Fibroblast of skin of left quadriceps (primary cell): ENCODE results near the gene DYSF.

Experiments used
- DNase-seq, 2 experiments: peaks; one replicate each; pipeline ENCODE4 v3.0.0-alpha.2; 2013; ENCODE audit warnings: low read depth in 2 of 2

The DYSF gene

DNA sequence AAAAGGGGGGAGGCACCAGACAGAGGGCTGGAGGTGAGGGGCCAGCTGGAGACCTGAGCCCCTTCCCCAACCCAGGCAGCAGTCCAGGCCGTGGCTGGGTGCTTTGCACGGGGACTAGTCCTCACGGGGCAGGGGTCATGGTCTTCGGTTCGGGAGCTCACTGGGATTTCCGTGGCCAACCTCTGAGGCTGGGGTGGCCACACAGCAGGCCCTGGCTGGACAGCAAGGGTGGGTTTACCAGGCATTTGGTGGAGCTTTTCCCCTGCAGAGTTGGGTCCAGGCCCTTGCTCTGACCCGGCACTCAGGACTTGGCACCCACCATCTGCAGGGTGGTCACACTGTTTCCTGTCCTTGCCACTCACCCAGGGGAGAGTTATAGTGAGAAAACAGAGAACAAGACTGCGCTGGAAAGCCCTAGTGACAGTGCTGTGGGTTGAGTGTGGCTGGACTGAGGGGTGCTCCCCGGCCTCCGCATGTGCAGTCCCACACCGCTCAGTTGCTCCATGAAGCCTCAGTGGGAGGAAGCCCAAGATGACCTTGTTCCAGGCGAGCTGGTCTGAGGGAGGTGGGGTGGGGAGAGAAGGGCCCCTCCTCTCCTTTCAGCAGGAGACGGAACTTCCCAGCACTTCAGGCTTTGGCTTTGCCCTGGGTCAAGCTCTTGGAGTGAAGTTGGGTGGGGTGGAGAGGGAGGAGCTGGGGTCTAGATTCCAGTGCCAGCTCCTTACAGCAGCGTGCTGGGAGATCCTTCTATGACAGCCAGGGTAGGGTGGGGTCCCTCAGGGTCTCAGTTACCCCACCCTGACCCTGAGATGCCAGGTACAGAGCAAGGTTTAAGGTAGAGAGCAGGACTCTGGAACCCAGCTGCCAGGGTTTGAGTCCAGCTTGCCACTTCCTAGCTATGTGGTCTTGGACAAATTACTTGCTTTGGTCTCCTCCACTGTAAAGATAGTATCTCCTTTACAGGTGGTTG is 219.8 kb downstream of the DYSF start:
- no peak for DNase-seq

DNA sequence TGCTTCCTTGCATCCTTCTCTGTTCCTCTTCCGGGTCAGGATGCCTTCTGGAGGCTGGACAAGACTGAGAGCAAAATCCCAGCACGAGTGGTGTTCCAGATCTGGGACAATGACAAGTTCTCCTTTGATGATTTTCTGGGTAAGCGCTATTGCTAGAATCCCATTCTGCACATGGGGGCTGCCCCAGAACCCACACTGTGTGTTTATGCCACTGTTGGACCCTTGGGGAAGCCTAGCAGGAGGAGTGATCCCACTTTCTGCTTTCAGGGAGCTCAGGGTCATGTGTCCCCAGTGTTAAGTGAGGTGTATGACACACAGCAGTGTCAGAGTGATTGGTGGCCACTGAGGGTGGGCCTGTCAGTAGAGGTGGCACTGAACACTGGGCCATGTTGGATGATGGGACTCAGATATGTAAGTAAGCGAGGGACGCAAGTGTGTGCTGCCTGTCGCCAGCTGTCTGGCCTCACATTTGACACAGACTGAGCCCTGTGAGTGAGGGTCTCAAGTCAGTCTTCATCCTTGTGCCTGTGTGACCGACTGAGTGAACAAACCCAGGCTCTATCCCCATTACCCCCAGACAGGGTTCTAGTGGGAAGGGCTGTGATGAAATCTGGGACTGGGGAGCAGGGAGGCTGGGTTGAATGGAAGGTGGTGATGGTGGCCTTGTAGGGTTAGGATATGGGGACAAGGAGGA is 220.9 kb downstream of the DYSF start:
- DNase-seq: no peak

DNA sequence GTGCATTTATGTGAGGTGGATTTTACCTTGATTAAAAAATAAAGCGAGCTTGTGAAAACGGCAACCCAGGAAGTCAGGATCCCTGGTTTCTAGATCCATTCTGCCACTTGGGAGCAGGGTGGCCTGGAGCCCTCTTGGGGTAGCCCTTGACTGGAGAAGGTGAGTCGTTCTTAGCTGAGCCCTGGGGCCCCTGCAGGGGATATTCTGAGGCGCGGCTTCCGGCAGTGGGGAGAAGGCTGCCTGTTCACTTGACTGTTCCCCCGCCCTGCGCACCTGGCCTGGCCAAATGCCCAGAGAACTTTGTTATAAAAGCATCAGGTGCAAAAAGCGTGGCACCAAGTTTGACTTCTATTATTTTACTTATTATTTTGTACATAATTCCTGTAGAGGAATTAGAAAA is 221.9 kb downstream of the DYSF start:
- no peak for DNase-seq

DNA sequence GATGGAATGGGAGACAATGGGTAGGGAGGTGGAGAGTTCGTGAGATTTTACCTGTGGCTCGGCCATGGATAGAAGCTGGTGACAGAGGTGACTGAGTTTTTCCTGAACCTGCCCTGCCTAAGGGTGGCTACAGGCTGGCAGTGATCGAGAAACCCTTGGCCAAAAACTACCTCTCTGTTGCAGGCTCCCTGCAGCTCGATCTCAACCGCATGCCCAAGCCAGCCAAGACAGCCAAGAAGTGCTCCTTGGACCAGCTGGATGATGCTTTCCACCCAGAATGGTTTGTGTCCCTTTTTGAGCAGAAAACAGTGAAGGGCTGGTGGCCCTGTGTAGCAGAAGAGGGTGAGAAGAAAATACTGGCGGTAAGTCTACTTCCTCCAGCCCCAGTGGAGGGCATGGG is 225.5 kb downstream of the DYSF start:
- no peak for DNase-seq

DNA sequence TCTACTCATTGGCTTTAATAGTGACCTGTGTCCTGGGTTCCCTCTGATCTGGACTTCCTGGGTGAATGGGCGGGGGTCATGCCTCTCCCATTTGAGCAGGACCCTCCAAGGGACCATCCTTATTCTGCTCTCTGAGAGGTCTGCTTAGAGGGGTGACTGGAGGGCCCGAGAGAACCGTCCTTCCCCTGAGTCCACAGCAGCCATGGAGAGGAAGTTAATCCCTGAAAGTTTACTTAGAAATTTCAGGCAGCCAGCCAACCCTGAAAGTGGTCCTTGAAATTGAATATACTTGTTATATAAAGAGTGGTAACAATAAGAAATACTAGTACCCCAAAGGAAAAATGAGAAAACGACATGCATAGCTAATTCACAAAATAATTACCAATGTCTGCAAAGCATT is 226.1 kb downstream of the DYSF start:
- DNase-seq: no peak

DNA sequence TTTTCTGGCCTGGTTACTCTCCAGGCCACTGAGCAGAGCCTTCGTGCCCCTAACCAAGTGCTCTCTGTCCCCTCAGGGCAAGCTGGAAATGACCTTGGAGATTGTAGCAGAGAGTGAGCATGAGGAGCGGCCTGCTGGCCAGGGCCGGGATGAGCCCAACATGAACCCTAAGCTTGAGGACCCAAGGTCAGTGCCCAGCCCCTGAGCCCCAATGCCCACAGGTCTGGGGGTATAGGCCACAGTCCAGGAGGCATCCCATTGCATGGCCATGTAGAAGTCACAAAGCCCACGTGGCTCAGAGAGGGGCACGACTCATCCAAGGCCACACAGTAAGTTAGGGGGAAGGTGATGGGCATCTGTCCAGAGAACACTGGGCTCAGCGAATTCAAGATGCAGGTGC is 227.6 kb downstream of the DYSF start:
- DNase-seq: no peak

DNA sequence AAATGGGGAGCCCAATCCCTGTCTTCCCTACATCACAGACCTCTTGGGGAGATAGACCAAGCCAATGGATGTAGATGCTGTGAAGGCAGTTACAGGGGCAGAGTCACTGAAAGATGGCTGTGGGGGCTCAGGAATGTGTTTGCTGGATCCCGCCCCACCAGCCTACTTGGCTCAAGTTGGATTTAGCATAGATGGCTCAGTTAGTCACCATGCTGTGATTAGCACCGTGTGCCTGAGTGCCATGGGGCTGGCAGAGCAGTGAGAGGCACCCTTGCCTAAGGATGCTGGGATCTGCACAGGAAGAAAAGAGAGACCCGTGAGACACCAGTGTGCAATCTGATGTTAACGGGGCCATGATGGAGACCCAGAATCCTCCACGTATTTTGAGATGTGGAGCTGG is 228.3 kb downstream of the DYSF start:
- DNase-seq: no peak

DNA sequence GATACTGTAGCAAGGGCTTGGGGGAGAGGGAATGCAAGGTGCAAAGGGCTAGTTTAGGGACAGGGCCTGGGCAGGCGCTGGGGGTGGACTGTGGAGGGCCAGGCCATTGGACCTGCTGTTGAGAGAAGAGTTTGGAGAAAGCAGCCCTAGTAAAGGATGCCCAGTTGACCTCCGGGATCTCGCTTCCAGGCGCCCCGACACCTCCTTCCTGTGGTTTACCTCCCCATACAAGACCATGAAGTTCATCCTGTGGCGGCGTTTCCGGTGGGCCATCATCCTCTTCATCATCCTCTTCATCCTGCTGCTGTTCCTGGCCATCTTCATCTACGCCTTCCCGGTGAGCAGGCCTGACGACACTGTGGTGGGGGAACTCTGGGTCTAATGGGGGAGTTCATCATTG is 229.0 kb downstream of the DYSF start:
- DNase-seq: no peak

DNA sequence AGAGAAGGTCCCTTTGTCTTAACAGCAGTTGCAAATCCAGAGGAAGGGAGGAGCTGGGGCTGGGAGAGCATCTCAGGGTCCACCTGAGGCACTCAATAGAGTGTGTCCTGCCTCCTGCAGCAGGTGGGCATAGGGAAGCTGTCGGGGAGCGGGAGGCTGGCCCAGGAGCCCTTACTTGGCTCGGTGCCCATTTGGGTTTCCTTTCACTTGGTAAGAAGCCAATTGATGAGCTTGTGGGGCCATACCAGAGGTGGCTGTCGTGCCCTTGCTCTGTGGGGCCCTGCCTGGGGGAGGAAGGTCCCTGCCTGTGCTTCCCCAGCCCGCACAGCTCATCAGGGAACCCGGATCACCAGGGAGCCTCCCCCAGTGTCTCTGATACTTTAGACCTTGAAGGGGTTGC is 229.7 kb downstream of the DYSF start:
- no peak for DNase-seq

DNA sequence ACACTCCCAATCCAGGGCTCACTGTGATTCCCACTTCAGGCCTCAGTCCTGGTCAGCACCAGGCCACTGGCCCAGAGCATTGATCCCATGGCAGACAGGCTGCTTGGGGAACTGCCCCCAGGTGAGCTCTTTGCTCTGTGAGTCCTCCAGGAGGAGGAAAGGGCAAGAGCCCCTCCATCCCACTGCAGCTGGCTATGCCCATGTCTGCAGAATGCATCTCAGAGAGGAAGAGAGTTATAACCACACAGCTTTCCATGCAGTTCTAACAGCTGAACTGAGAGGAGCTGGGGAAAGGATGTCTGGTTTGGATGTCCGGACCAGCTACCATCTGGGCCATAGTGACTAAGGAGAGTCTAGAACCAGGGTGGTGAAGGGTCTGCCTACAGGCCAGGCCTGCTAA is 230.3 kb downstream of the DYSF start:
- no peak for DNase-seq

DNA sequence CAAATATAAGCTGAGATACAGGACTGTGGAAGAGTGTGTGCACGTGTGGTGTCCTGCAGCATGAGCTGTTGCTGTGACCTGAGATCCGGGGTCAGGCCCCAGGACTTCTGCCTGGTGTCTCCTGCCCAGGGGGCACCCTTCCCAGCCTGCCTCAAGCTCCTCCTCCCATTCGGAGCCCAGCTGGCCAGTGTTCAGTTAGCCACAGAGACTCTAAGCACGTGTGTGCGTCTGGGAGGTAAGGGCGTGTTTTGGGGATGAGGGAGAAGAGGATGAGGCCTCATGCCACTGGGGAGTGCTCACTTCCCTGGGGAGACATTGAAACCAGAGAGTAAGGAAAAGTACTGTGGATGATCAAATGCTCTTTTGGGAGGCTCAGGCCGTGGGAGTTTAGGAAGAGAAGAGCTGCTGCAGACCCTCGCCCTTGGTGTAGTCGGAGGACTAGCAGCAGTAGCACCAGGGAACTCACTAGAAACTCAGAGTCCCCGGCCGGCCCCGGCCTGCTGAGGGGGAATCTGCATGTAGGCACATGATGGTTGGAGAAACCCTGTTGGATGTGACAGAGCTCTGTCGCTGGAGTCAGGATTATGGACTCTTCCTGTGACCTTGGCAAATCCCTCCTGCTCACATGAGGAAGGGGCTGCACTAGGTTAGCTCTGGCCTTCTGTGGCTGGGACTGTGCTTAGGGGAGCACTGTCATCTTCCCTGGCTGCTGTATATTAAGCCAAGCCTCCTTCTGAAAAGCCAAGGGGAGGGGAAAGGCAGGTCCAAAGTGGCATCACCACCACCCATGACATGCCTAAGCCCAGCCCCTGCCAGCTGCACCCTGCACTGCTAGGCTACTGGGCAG is 231.1 kb downstream of the DYSF start:
- no peak for DNase-seq

DNA sequence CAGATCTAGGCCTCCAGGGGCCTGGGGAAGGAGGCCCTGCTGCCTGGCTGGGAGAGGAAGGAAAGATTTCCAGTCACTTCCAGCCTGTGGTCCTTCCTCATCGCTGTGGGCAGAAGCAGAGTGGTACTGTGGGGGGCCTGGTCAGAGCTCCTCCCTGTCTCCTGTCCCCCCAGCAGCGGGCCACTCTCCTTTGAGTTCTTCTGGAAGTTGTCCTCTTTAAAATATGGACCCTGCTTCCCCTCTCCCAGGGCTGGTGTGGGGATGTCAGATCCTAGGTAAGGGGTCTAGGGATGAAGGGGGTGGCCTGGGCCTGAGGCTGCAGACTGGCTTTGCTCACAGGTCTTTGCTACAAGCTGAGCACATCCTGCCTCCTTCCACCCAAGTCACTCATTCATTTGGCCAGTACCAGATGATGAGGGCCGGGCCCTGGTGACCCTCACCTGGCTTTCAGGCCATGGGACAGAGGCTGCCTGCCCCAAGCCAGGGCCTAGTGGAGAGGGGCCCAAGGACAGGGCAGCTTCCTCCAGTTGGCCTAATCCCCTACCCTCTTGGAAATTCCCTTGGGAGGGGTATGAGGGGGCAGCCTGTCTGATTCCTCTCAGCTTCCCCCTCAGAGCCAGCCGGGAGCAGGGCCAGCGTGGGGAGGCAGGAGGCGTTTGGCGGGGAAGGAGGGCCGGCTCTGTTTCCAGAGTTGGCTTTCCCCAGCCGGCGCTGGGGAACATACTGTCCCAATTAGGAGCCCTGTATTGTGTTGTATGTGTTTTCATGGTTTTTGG is 231.9 kb downstream of the DYSF start:
- no peak for DNase-seq

DNA sequence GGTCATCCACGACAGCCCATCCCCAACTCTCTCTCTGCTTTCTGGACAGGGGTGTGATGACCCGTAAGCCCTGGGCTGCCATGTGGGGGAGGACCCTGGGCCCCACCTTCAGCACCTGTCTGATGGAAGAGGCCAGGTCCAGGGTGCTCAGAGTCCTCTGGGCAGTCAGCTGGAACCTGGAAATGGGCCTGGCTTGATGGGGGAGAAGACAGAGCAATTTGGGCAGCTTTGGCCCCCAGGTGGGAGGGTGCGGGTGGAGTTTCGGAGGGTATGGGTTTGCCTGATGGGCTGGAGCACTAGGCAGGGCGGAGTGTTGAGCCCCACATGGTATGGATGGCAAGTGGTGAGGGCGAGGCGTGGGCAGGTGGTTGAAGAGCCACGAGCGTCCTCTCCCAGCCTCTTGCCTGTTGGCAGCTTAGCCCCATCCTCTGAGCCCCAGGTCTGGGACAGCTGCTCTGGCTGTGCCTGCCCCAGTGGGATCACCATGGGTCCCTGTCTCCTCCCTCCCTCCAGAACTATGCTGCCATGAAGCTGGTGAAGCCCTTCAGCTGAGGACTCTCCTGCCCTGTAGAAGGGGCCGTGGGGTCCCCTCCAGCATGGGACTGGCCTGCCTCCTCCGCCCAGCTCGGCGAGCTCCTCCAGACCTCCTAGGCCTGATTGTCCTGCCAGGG is 232.7 kb downstream of the DYSF start:
- no peak for DNase-seq

DNA sequence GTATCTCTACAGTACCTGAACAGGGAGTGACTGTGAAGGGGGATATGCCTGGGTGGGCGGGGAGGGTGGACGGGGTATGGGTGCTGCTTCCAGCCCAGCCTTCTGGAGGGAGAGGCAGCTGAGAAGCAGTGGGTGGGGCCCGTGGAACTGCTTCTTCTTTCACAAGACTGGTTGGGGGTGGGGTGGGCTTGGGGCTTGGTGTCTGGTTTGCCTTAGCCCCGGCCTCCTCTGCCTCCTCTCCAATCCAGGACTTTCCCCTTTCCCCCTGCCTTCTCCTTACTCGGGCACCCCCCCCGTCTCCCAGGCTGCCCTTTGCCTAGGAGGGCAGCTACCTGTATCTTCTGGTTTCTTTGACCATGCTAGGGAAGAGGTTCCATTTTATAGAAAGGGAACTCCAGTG is 233.4 kb downstream of the DYSF start:
- DNase-seq: no peak

DNA sequence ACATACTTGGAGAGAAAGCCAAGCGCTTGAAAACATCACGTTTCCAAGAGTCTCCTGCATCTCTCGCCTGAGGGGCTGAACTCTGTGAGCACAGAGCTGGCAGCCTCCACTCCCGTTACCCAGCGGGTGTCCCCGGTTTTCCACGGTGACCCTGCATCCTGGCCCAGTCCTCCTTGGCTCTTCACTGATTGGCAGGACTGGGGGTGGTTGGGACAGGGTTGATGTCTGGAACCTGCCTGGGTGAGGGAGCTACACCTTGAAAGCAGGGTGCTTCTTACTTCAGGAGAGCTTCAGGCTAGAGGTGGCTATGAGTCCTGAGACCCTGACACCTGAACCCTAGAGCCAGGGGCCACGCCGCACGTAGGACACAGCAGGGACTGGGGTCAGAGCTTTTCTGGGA is 234.1 kb downstream of the DYSF start:
- no peak for DNase-seq

DNA sequence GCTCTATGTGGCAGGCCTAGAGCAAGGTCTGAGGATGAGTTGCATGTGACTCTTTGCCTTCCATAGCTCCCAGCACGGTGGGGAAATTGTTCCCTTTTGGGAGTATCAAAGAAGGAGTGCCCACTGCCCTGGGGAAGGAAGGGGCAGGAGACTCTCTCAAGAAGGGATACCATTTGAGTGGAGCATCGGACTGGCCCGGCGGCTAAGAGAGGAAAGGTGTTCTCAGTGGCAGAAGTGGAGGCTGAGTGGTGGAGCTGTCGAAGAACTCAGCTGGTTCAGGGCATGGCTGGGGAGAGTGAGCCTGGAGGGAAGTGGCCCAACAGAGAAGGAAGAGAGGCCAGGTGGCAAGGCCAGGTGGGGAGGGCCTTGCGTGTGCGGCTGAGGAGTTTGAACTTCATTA is 235.2 kb downstream of the DYSF start:
- no peak for DNase-seq

DNA sequence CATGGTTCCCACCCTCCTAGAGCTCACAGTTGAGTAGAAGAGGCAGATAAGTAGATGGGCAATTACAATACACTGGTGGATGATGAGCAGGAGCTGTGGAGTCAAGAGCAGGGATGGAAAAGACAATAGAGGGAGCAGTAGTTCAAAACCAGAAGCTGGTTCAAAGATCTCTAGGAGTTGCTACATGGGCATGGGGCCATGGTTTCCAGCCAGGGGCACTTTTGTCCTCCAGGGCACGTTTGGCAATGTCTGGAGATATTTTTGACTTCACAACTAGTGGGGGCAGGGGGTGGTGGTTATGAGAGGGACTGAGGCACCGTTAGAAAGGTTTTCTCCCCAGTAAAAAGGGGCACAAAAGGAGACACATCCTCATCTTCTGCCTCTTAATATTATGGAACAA is 236.0 kb downstream of the DYSF start:
- no peak for DNase-seq

DNA sequence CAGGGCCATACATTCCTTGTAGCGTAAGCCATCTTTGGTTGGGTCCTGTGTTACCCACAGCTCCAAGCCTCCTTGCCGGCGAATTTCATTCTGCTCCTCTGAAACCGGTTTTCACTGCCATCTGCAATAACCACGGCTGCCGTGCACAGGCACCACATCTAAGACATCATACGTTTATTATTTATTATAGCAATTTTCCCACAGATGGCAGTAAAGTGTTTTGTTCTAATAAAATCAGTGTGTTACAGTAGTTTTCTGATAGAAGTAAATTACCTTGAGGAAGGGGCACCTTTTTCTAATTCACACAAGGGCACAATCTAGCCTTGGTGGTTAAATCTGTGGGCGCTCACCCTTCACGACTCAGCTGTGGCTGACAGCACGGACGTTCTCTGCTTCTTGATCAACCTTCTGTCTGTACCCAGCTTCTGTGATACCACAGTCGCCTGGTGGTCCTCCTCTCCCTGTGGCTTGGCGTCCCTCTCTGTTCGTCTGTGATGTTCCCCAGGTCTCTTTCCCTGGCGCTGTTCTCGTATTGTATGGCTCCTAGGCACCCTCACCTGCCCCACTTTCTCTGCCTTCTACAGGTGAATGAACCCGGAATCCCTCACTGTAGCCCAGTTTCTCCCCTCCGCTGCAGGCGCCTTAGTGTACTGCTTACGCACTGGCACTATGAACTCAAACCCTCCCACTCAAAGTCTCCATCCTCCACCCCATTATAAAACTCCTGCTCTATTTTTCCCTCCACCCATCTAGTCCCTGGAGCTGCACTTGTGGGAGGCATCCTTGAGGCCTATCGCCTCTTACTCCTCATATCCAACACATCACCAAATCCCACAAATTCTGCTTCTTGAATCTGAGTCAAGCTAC is 236.8 kb downstream of the DYSF start:
- no peak for DNase-seq

DNA sequence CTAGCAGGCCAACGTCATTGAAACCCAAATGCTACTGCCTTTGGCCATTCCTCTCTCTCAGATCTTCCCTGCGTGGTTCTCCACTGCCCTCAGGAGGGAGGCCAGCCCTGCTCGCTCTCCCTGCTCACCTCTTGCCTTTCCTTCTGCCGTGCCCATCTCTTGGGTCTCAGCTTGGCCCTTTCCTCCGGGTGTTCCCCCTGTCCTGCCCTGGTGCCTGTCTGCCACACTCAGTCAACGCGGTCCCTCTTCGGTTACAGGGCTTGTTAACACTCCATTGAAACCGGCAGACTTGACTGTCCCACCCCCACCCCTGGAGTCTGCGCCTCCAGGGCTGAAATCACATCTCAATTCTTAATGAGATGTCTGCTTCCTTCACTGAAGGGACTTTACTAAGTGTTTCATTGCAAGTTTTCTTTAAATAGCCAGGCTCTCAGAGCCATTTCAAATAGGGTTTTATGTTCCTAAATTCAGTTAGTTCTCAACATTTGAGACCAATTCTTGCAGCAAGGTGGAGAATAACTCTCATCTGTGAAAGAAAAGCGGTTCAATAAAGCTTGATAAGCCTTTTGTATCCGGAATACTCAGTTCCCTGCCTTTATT is 237.6 kb downstream of the DYSF start:
- DNase-seq: no peak
